IMR-90 (cell line): ENCODE results near the gene TANGO6. TPM values are rescaled to one million over a fixed set of nuclear protein-coding genes. Genes with fewer than 3 reads are reported as not detected.

Source experiments
- ATAC-seq: fragments of 200-7000 bp; cut with Tn5 transposase; 2 replicates; pipeline ENCODE4 v1.9.1; 2020; ENCODE audit warnings: low read depth, mild to moderate bottlenecking, moderate library complexity
- BruUV-seq: library from RNA; stranded (reverse); fragments of 400-500 nt; replicated peaks from 2 replicates; lab custom pipeline; 2021; lab: Mats Ljungman, UMichigan
- CTCF ChIA-PET: fragments of 300-600 bp; formaldehyde crosslinking; extraction: SDS; loops from one replicate; lab custom pipeline; 2021; ENCODE audit warnings: antibody characterized with exemption; lab: Yijun Ruan, JAX
- POLR2A ChIA-PET: fragments of 300-600 bp; sonication (Branson Sonifier 250); formaldehyde crosslinking; loops from one replicate; lab custom pipeline; 2022; ENCODE audit warnings: antibody characterized with exemption; ENCODE audit not compliant: unreplicated experiment; lab: Charles Lee
- DNase-seq: peaks from one replicate; pipeline ENCODE4 v3.0.0; 2013
- H2AFZ ChIP-seq: replicated peaks from 2 replicates; pipeline ENCODE3; 2013; ENCODE audit warnings: low read length, mild to moderate bottlenecking; ENCODE audit not compliant: poor library complexity
- H2AK5ac ChIP-seq: 2 replicates; pipeline ENCODE4 v1.6.1; 2013; ENCODE audit warnings: low read depth, low read length, inconsistent platforms
- H2AK9ac ChIP-seq: replicated peaks from 2 replicates; pipeline ENCODE3; 2013; ENCODE audit warnings: mild to moderate bottlenecking, low read depth, low read length, moderate library complexity; ENCODE audit not compliant: poor library complexity
- H2BK120ac ChIP-seq: 2 replicates; pipeline ENCODE4 v1.6.1; 2013; ENCODE audit warnings: low read depth, low read length, inconsistent platforms
- H2BK15ac ChIP-seq: 3 replicates; pipeline ENCODE4 v1.6.1; 2013; ENCODE audit warnings: low read depth, low read length, inconsistent platforms
- H2BK20ac ChIP-seq: 2 replicates; pipeline ENCODE4 v1.6.1; 2013; ENCODE audit warnings: low read depth, mild to moderate bottlenecking, inconsistent platforms, low read length, moderate library complexity
- H2BK5ac ChIP-seq: 2 replicates; pipeline ENCODE4 v1.6.1; 2013; ENCODE audit warnings: mild to moderate bottlenecking, low read depth, low read length, inconsistent platforms; ENCODE audit not compliant: poor library complexity, severe bottlenecking
- H3K14ac ChIP-seq: replicated peaks from 2 replicates; pipeline ENCODE4 v1.6.1; 2013; ENCODE audit warnings: low read depth, low read length, inconsistent platforms
- H3K18ac ChIP-seq: 2 replicates; pipeline ENCODE4 v1.6.1; 2013; ENCODE audit warnings: low read depth, low read length, control low read depth
- H3K23ac ChIP-seq: 2 replicates; pipeline ENCODE4 v1.6.1; 2013; ENCODE audit warnings: low read depth, low read length, inconsistent platforms
- H3K27ac ChIP-seq: 2 replicates; pipeline ENCODE4 v1.5.1; 2013; ENCODE audit warnings: mild to moderate bottlenecking, control low read depth, low read length; ENCODE audit not compliant: insufficient read depth
- H3K27me3 ChIP-seq: 2 replicates; pipeline ENCODE4 v1.6.1; 2013; ENCODE audit warnings: low read length; ENCODE audit not compliant: control insufficient read depth, insufficient read depth
- H3K36me3 ChIP-seq: 2 replicates; pipeline ENCODE4 v1.6.1; 2013; ENCODE audit warnings: low read length, mixed read lengths; ENCODE audit not compliant: control insufficient read depth, insufficient read depth
- H3K4ac ChIP-seq: 2 replicates; pipeline ENCODE4 v1.6.1; 2013; ENCODE audit warnings: low read depth, low read length, inconsistent platforms
- H3K4me1 ChIP-seq: 2 replicates; pipeline ENCODE4 v1.6.1; 2013; ENCODE audit warnings: low read length, mixed read lengths; ENCODE audit not compliant: control insufficient read depth, insufficient read depth
- H3K4me2 ChIP-seq: 2 replicates; pipeline ENCODE4 v1.6.1; 2013; ENCODE audit warnings: low read depth, mild to moderate bottlenecking, control low read depth, low read length, moderate library complexity
- H3K4me3 ChIP-seq: 2 replicates; pipeline ENCODE4 v1.5.1; 2013; ENCODE audit warnings: low read depth, mild to moderate bottlenecking, control low read depth, low read length, moderate library complexity; ENCODE audit not compliant: insufficient read depth
- H3K56ac ChIP-seq: 2 replicates; pipeline ENCODE4 v1.6.1; 2013; ENCODE audit warnings: low read length, inconsistent platforms; ENCODE audit not compliant: insufficient read depth; ENCODE audit errors: extremely low read depth
- H3K79me1 ChIP-seq, 2 experiments: 2 replicates each; pipeline ENCODE4 v1.6.1; 2013; ENCODE audit warnings: low read length in 2 of 2, inconsistent platforms in 1 of 2, low read depth in 1 of 2
- H3K9ac ChIP-seq: 2 replicates; pipeline ENCODE4 v1.6.1; 2013; ENCODE audit warnings: low read depth, low read length, control low read depth
- H3K9me1 ChIP-seq: 2 replicates; pipeline ENCODE4 v1.6.1; 2013; ENCODE audit warnings: low read length, inconsistent platforms; ENCODE audit not compliant: insufficient read depth
- H3K9me3 ChIP-seq: 2 replicates; pipeline ENCODE4 v1.6.1; 2013; ENCODE audit warnings: low read length; ENCODE audit not compliant: control insufficient read depth, insufficient read depth
- H4K20me1 ChIP-seq: 2 replicates; pipeline ENCODE4 v1.6.1; 2013; ENCODE audit warnings: low read length, inconsistent platforms; ENCODE audit not compliant: insufficient read depth
- H4K5ac ChIP-seq: 2 replicates; pipeline ENCODE4 v1.6.1; 2013; ENCODE audit warnings: mild to moderate bottlenecking, low read depth, low read length, control low read depth
- H4K8ac ChIP-seq, 2 experiments: 2 replicates each; pipeline ENCODE4 v1.6.1; 2013; ENCODE audit warnings: low read depth in 2 of 2, low read length in 2 of 2, control low read depth in 1 of 2, inconsistent platforms in 1 of 2
- H4K91ac ChIP-seq: 2 replicates; pipeline ENCODE4 v1.6.1; 2013; ENCODE audit warnings: low read depth, low read length, inconsistent platforms; ENCODE audit not compliant: insufficient read depth
- BHLHE40 ChIP-seq: fragments of 150-350 bp; IDR thresholded peaks from 2 replicates; pipeline ENCODE4 v1.6.1; 2016; ENCODE audit warnings: mild to moderate bottlenecking, low read depth, low read length
- CEBPB ChIP-seq: IDR thresholded peaks from 2 replicates; pipeline ENCODE4 v1.6.1; 2012; ENCODE audit warnings: low read depth, low read length, improper control_type of control experiment
- CHD1 ChIP-seq: IDR thresholded peaks from 2 replicates; pipeline ENCODE4 v1.6.1; 2012; ENCODE audit warnings: low read depth, low read length, improper control_type of control experiment
- CTCF ChIP-seq: conservative IDR thresholded peaks from 2 replicates; pipeline ENCODE4 v1.5.1; 2012; ENCODE audit warnings: mild to moderate bottlenecking, low read depth, low read length, improper control_type of control experiment
- ELK1 ChIP-seq: fragments of 150-350 bp; IDR thresholded peaks from 2 replicates; pipeline ENCODE4 v1.6.1; 2016; ENCODE audit warnings: low read depth, mild to moderate bottlenecking, low read length, moderate library complexity, borderline replicate concordance
- FOS ChIP-seq: fragments of 150-350 bp; IDR thresholded peaks from 2 replicates; pipeline ENCODE4 v1.6.1; 2016; ENCODE audit warnings: low read depth, low read length
- MAFK ChIP-seq: IDR thresholded peaks from 2 replicates; pipeline ENCODE4 v1.6.1; 2012; ENCODE audit warnings: low read depth, low read length, improper control_type of control experiment
- MAZ ChIP-seq: IDR thresholded peaks from 2 replicates; pipeline ENCODE4 v1.6.1; 2012; ENCODE audit warnings: low read depth, mild to moderate bottlenecking, low read length, improper control_type of control experiment, moderate library complexity, borderline replicate concordance
- NFE2L2 ChIP-seq: fragments of 150-350 bp; IDR thresholded peaks from 2 replicates; pipeline ENCODE4 v1.6.1; 2016; ENCODE audit warnings: low read depth, mild to moderate bottlenecking, low read length
- POLR2A ChIP-seq: IDR thresholded peaks from 2 replicates; pipeline ENCODE4 v1.6.1; 2012; ENCODE audit warnings: mild to moderate bottlenecking, low read depth, low read length
- RAD21 ChIP-seq: IDR thresholded peaks from 2 replicates; pipeline ENCODE4 v1.6.1; 2012; ENCODE audit warnings: low read length, improper control_type of control experiment
- RCOR1 ChIP-seq: IDR thresholded peaks from 2 replicates; pipeline ENCODE4 v1.6.1; 2012; ENCODE audit warnings: mild to moderate bottlenecking, low read length, improper control_type of control experiment; ENCODE audit not compliant: insufficient replicate concordance
- RFX5 ChIP-seq: IDR thresholded peaks from 2 replicates; pipeline ENCODE4 v1.8.0; 2012; ENCODE audit warnings: low read depth, mild to moderate bottlenecking, low read length, moderate library complexity
- SMC3 ChIP-seq: fragments of 150-350 bp; IDR thresholded peaks from 2 replicates; pipeline ENCODE4 v1.6.1; 2016; ENCODE audit warnings: low read depth, mild to moderate bottlenecking, antibody characterized with exemption, low read length, moderate library complexity
- USF2 ChIP-seq: fragments of 150-350 bp; IDR thresholded peaks from 2 replicates; pipeline ENCODE4 v1.6.1; 2017; ENCODE audit warnings: mild to moderate bottlenecking, antibody characterized with exemption, low read length, low read depth
- WGBS, 2 experiments: methylation state at CpG; one replicate each; pipeline versions ENCODE4 v1.1.5 to v1.1.7; 2013; ENCODE audit warnings: missing lambda C conversion rate in 2 of 2; ENCODE audit not compliant: insufficient read length in 1 of 2; ENCODE audit errors: extremely low coverage in 2 of 2; 5-methylcytosine and 5-hydroxymethylcytosine counted together
- dilution Hi-C: fragments of 300-500 bp; cut with HindIII; formaldehyde crosslinking; loops from one replicate; pipeline ENCODE4 v1.14.3; 2018; ENCODE audit warnings: low sequenced_read_pairs; ENCODE audit not compliant: unreplicated experiment
- in situ Hi-C: fragments of 300-500 bp; cut with MboI; formaldehyde crosslinking; loops from 3 replicates; pipeline ENCODE4 v1.14.3; 2019; ENCODE audit warnings: low sequenced_read_pairs, inconsistent platforms, mixed read lengths
- intact Hi-C: fragments of 100-400 bp; cut with micrococcal nuclease; formaldehyde crosslinking; loops from 2 replicates; pipeline ENCODE4 v1.10.0; 2022
- polyA plus RNA-seq, 3 experiments: library from polyadenylated mRNA; depleted of rRNA; stranded (reverse); fragments of >200 nt; gene quantifications; 2 replicates each; pipeline ENCODE4 v1.2.3, GENCODE V29; 2012; ENCODE audit warnings: low replicate concordance in 1 of 3
- total RNA-seq: library from RNA; depleted of rRNA; stranded (reverse); fragments of >200 nt; gene quantifications from 2 replicates; pipeline ENCODE4 v1.2.3, GENCODE V29; 2012

Gene TANGO6
- total and polyA plus RNA-seq, 2 of the 4 experiments (the other 2 are of a cell fraction): 6.7 to 22.4 TPM

- Histone ChIP-seq H2BK20ac (no peak overlapping the region), H2BK15ac (no peak overlapping the region), H2AFZ (no peak overlapping the region), H2BK120ac (no peak overlapping the region), H4K20me1 (no peaks in the 10 kb centered on the region), H4K5ac (no peak overlapping the region), H3K4me1 (no peaks in the 10 kb centered on the region), H3K56ac (no peak overlapping the region), H3K27me3 (no peaks in the 10 kb centered on the region), H3K9me1 (no peaks in the 10 kb centered on the region), H4K8ac (no peak overlapping the region), H3K36me3 (no peaks in the 10 kb centered on the region), H3K9ac (no peak overlapping the region), H2AK5ac (no peak overlapping the region), H3K23ac (no peak overlapping the region), H3K4me3 (no peak overlapping the region), H4K91ac (no peak overlapping the region), H3K14ac (no peak overlapping the region), H3K18ac (no peak overlapping the region), H3K79me1 (no peaks in the 10 kb centered on the region), H3K27ac (no peak overlapping the region), H3K4me2 (no peak overlapping the region), H3K4ac (no peak overlapping the region), H2BK5ac (no peak overlapping the region), H3K9me3 (peaks cover 12% of the 10 kb centered on the region; the same call in 1 of the 2 replicates), H2AK9ac (no peak overlapping the region)
- intact Hi-C loops (no loop called here), in situ Hi-C loops (no loop called here), dilution Hi-C loops (no loop called here)
- WGBS, 2 experiments: no CpG with 5 or more reads among the region's 1 CpG
- ATAC-seq: no peak
- DNase-seq: no peak
- ChIA-PET POLR2A (no interaction called here), CTCF (interaction anchor here (1.1 kb wide), 1 partner anchor 9 kb away, joined by 3 read pairs; no protein-coding TSS in a partner anchor)
- TF ChIP-seq RFX5: no peak
- no peak for TF ChIP-seq CTCF
- TF ChIP-seq FOS: no peak
- no peak for TF ChIP-seq RAD21
- TF ChIP-seq CEBPB: no peak
- TF ChIP-seq BHLHE40: no peak
- TF ChIP-seq MAFK: no peak
- TF ChIP-seq SMC3: no peak
- no peak for TF ChIP-seq MAZ
- no peak for TF ChIP-seq NFE2L2
- TF ChIP-seq CHD1: no peak
- no peak for TF ChIP-seq ELK1
- no peak for TF ChIP-seq USF2
- no peak for TF ChIP-seq POLR2A
- no peak for TF ChIP-seq RCOR1
- no TSS peak for BruUV-seq
Measured at GRCh38 chr16:69003500-69003899, 160.2 kb downstream of the TANGO6 start.
